NOMO-1 treated with dmso at 0.1 percent for 144 hours (cell line): ENCODE data around the gene FGF11.
"Not testable (repeated sequence)": the region's sequence is repeated elsewhere in the genome, so short reads cannot be mapped to it uniquely, and the experiment has no call there.

Experiments used
- DNase-seq: peaks from one replicate; lab custom pipeline; 2025; ENCODE audit not compliant: unreplicated experiment; lab: John Stamatoyannopoulos, UW

Gene FGF11

GRCh38 chr17:7460850-7461660 lies 21.7 kb downstream of the FGF11 start:
- no peak for DNase-seq

GRCh38 chr17:7462474-7463371 lies 23.4 kb downstream of the FGF11 start:
- DNase-seq, result no peak

GRCh38 chr17:7463372-7463846 lies 24.1 kb downstream of the FGF11 start:
- no peak for DNase-seq

GRCh38 chr17:7464081-7464480 lies 24.8 kb downstream of the FGF11 start:
- DNase-seq, result no peak

GRCh38 chr17:7465597-7466275 lies 26.4 kb downstream of the FGF11 start:
- no peak for DNase-seq

GRCh38 chr17:7466318-7466638 lies 27.0 kb downstream of the FGF11 start:
- no peak for DNase-seq

- no peak for DNase-seq
These were observed 27.5 kb downstream of the FGF11 start for GRCh38 chr17:7466639-7467341.

- DNase-seq, result no peak
These were observed 28.2 kb downstream of the FGF11 start for GRCh38 chr17:7467498-7467897.

- no peak for DNase-seq
These were observed 29.0 kb downstream of the FGF11 start for GRCh38 chr17:7468290-7468689.

GRCh38 chr17:7468804-7469389 lies 29.6 kb downstream of the FGF11 start:
- no peak for DNase-seq

- not testable (repeated sequence) for DNase-seq
These were observed 30.5 kb downstream of the FGF11 start for GRCh38 chr17:7469843-7470242.

GRCh38 chr17:7470457-7470973 lies 31.2 kb downstream of the FGF11 start:
- not testable (repeated sequence) for DNase-seq

GRCh38 chr17:7471729-7472128 lies 32.4 kb downstream of the FGF11 start:
- DNase-seq, result no peak

- DNase-seq, result not testable (repeated sequence)
These were observed 35.5 kb downstream of the FGF11 start for GRCh38 chr17:7474767-7475166.

- no peak for DNase-seq
These were observed 36.6 kb downstream of the FGF11 start for GRCh38 chr17:7475764-7476422.

GRCh38 chr17:7476494-7476893 lies 37.2 kb downstream of the FGF11 start:
- DNase-seq, result no peak

GRCh38 chr17:7476951-7477350 lies 37.6 kb downstream of the FGF11 start:
- no peak for DNase-seq

- DNase-seq, result peak; percentile 51
These were observed 38.3 kb downstream of the FGF11 start for GRCh38 chr17:7477392-7478275.
